Right lobe of liver (tissue), 6 donors: Measurements from ENCODE around the gene LRRC8D. TPM values are rescaled to one million over a fixed set of nuclear protein-coding genes. Genes with fewer than 3 reads are reported as not detected.

ENCODE experiments used
- ATAC-seq, 4 donors: fragments of 200-7000 bp; cut with Tn5 transposase; one replicate each; pipeline ENCODE4 v1.9.1; 2020; ENCODE audit warnings: mild to moderate bottlenecking in 4 of 4, moderate library complexity in 4 of 4
- DNase-seq, 3 donors: peaks; one replicate each; pipeline ENCODE4 v3.0.0-alpha.2; 2020
- H3K27ac ChIP-seq, 3 donors: fragments of 200-600 bp; one replicate each; pipeline ENCODE4 v1.8.0; 2022
- H3K27me3 ChIP-seq, 2 donors: fragments of 200-600 bp; one replicate each; pipeline ENCODE4 v1.8.0; 2022
- H3K36me3 ChIP-seq, 4 donors: fragments of 200-600 bp; sonication (generic) in 1 of 4; one replicate each; pipeline versions ENCODE4 v1.5.1 to v1.8.0; 2017 to 2022; ENCODE audit warnings: control low read depth in 1 of 4
- H3K4me1 ChIP-seq, 4 donors: fragments of 200-600 bp; sonication (generic) in 1 of 4; one replicate each; pipeline versions ENCODE4 v1.5.1 to v1.8.0; 2017 to 2022; ENCODE audit warnings: control low read depth in 1 of 4
- H3K4me3 ChIP-seq, 3 donors: fragments of 200-600 bp; one replicate each; pipeline ENCODE4 v1.8.0; 2022
- H3K9me3 ChIP-seq, 4 donors: fragments of 200-600 bp; sonication (generic) in 1 of 4; one replicate each; pipeline versions ENCODE4 v1.5.1 to v1.8.0; 2017 to 2022; ENCODE audit warnings: control low read depth in 1 of 4
- POLR2A ChIP-seq: fragments of 450-650 bp; IDR thresholded peaks from one replicate; pipeline ENCODE4 v1.6.1; 2017; ENCODE audit warnings: antibody characterized with exemption, mild to moderate bottlenecking
- WGBS: methylation state at CpG from one replicate; pipeline ENCODE4 v1.1.6; 2018; ENCODE audit warnings: low coverage, low lambda C conversion rate; ENCODE audit not compliant: insufficient coverage; ENCODE audit errors: missing lambda C conversion rate; 5-methylcytosine and 5-hydroxymethylcytosine counted together
- intact Hi-C, 2 donors: fragments of 100-400 bp; cut with DNase I; formaldehyde crosslinking; loops; one replicate each; pipeline versions ENCODE4 v1.11.2 to v1.14.1; 2022
- total RNA-seq, 6 experiments: library from RNA; depleted of rRNA in 2 of 6; stranded (reverse); fragments of >200 nt in 2 of 6; fragmentation: NEBNext Ultra II Directional in 3 of 6; extraction: Animal tissue kit (Norgen Biotek cat#: 25700) in 3 of 6; gene quantifications; one replicate each; pipeline versions ENCODE4 v1.1.0 to v1.2.4, GENCODE V29; 2016 to 2023
- TF ChIP-seq, protein P1 (sequence below), 4 donors: fragments of 200-600 bp in 3 of 4; fragments of 450-650 bp in 1 of 4; IDR thresholded peaks; one replicate each; pipeline versions ENCODE4 v1.5.1 to v1.8.0; 2016 to 2022; ENCODE audit warnings: antibody characterized with exemption in 4 of 4, mild to moderate bottlenecking in 2 of 4
- donor health status: DM: no; HTN: yes; CAD: no.
- donor health status: DM: no; HTN: no; CAD: no.
- donor health status: DM: no; HTN: no; CAD: no.
- donor health status: DM: no; HTN: yes; CAD: no.
- donor health status: DM: no; HTN: yes; CAD: no.

LRRC8D gene
- total RNA-seq, 6 experiments from 2014 or later = 11.5 to 22.1 (median 19.3) TPM

DNA sequence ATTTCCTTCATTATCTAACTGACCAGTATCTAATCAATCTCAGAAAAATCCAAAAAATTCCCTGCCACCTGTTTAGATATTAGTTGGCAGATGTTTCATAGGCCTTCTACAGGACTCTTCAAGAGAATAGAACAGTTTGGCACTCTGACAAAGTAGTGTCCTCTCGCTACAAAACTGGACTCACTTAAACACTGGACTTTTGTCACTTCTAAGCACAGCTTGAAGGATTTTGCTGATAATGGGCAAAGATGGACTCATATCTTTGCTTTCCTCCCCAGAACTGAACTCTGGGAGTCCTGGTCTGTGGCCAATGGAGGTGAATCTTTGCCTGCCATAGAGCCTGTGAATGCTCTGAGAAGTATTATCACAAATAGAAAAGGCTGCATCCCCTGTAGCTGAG is 115.9 kb downstream of the LRRC8D start:
- H3K27ac ChIP-seq = no peak overlapping the region
- H3K4me3 ChIP-seq = no peak overlapping the region
- no peaks in the 10 kb centered on the region for H3K9me3 ChIP-seq
- H3K4me1 ChIP-seq = peaks cover 0 to 22% (median 0%) of the 10 kb centered on the region in 4 donors
- DNase-seq = no peak
- no peaks in the 10 kb centered on the region for H3K27me3 ChIP-seq
- no peak for ATAC-seq
- peaks cover 0 to 12% (median 0%) of the 10 kb centered on the region in 4 donors for H3K36me3 ChIP-seq
- TF ChIP-seq POLR2A = no peak
- TF ChIP-seq, protein P1, sequence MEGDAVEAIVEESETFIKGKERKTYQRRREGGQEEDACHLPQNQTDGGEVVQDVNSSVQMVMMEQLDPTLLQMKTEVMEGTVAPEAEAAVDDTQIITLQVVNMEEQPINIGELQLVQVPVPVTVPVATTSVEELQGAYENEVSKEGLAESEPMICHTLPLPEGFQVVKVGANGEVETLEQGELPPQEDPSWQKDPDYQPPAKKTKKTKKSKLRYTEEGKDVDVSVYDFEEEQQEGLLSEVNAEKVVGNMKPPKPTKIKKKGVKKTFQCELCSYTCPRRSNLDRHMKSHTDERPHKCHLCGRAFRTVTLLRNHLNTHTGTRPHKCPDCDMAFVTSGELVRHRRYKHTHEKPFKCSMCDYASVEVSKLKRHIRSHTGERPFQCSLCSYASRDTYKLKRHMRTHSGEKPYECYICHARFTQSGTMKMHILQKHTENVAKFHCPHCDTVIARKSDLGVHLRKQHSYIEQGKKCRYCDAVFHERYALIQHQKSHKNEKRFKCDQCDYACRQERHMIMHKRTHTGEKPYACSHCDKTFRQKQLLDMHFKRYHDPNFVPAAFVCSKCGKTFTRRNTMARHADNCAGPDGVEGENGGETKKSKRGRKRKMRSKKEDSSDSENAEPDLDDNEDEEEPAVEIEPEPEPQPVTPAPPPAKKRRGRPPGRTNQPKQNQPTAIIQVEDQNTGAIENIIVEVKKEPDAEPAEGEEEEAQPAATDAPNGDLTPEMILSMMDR (IDR thresholded peaks at IDR 0.05) = no peak
- intact Hi-C loops = no loop called here
- WGBS = 85% methylated on average over 1 of the region's 1 CpG

DNA sequence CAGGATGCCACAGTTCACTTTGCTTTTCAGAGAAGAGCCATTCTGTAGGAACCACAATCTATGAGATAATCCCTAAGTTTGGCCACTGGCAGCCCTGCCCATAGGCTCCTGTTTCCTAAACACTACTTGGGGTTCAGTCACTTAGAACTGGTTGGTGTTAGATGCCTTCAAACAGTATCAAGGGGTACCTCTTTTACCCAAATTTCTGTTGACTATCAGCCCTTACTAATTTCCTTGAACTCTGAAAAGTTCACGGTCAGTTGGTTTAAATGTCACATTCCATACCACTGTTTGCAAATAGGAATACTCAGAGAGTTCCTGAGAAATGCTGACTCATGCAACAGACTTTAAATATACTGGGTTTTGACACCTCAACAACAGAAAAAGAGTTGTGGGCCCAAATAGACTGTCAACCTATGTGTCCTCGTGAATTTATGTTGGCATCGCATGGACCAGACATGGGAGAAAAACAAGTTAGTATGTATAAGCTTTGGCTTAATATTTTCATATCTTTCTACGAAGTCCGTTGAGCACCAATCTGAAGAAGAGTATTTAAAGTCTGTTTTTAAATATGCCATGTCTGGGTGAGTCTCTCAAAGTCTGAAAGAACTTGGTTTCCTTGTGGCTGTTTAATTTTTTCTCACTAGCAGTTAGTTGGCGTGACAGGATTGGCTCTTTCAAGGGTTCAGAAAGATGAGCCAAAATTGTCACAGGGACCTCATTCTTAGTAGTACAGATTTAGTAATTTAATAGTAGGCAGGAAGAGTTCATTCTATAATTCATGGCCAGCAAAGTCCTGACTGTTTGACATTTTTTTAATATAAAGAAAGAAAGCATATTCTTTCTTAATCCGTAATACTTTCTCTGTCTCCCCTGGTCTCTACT is 117.6 kb downstream of the LRRC8D start:
- ATAC-seq = no peak
- no peak overlapping the region for H3K4me3 ChIP-seq
- peaks cover 0 to 37% (median 5%) of the 10 kb centered on the region in 4 donors for H3K4me1 ChIP-seq
- 92% methylated on average over 7 of the region's 7 CpGs for WGBS
- H3K36me3 ChIP-seq = peaks cover 0 to 10% (median 0%) of the 10 kb centered on the region in 4 donors
- H3K27ac ChIP-seq = no peak overlapping the region
- TF ChIP-seq POLR2A = no peak
- TF ChIP-seq, protein P1 (IDR thresholded peaks at IDR 0.05) = no peak
- no peaks in the 10 kb centered on the region for H3K9me3 ChIP-seq
- intact Hi-C loops = no loop called here
- no peaks in the 10 kb centered on the region for H3K27me3 ChIP-seq
- DNase-seq = no peak

DNA sequence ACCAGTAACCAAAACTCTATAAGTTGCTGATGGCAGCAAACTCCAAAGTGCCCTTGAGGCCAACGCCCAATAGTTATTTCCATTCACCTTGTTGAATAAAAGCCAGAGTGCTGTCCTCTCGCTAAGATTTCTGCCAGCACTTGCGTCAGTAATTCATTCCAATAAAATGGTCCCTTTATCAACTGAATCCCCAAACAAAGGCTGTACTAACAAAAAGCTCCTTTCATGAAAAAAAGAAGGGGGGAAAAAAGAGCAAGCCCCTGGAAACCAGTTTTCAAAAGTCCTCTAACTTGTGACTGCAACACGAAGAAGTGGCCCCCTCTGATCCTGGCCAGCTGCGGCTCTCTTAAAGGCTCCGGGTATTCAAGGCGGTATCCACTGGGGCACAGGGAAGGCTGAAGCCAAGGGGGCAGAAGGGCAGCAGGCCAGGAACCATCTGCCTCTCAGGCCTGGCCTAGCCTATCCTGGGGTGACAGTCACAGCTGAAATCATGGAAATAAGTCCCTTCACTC is 118.3 kb downstream of the LRRC8D start:
- Histone ChIP-seq H3K9me3 (no peaks in the 10 kb centered on the region), H3K4me1 (peaks cover 0 to 37% (median 5%) of the 10 kb centered on the region in 4 donors), H3K27me3 (no peaks in the 10 kb centered on the region), H3K4me3 (no peak overlapping the region), H3K27ac (no peak overlapping the region), H3K36me3 (peaks cover 0 to 3% (median 0%) of the 10 kb centered on the region in 4 donors)
- WGBS = 67% methylated on average over 4 of the region's 7 CpGs
- no peak for ATAC-seq
- intact Hi-C loops = no loop called here
- DNase-seq = no peak
- TF ChIP-seq POLR2A = no peak
- TF ChIP-seq, protein P1 (IDR thresholded peaks at IDR 0.05) = no peak

DNA sequence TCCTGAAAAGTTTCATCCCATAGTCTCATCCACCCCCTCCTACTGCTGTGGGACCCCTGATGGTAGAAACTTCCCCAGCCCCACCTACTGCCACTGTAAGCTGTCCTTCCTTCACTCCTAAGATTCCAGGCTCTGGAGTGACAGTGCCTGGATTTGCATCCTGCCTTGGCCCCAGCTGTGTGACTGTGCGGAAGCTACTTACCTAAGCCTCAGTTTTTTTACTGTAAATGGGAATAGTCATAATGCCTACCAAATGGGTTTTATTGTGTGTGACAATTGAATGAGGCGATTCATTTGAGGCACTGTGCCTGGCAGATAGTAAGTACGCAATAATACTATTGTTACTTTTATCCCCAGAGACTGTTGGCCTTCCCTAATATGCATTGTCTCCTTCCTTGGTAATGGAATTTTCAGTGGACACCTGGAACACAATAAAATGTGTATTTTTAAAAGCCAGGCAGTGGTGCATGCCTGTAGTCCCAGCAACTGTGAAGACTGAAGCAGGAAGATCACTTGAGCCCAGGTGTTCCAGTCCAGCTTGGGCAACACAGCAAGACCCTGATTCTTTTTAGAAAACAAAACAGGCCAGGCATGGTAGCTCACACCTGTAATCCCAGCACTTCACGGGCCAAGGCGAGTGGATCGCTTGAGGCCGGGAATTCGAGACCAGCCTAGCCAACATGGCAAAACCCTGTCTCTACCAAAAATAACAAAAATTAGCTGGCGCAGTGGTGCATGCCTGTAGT is 119.0 kb downstream of the LRRC8D start:
- Histone ChIP-seq H3K27ac (no peak overlapping the region), H3K9me3 (no peaks in the 10 kb centered on the region), H3K4me3 (no peak overlapping the region), H3K36me3 (no peaks in the 10 kb centered on the region), H3K4me1 (peaks cover 0 to 36% (median 5%) of the 10 kb centered on the region in 4 donors), H3K27me3 (no peaks in the 10 kb centered on the region)
- intact Hi-C loops = no loop called here
- no peak for DNase-seq
- no peak for ATAC-seq
- TF ChIP-seq, protein P1 (IDR thresholded peaks at IDR 0.05) = no peak
- TF ChIP-seq POLR2A = no peak
- 95% methylated on average over 9 of the region's 9 CpGs for WGBS
